Activated CD8-positive, alpha-beta memory T cell treated with anti-CD3 and anti-CD28 coated beads, Interleukin-2, amount 50 U/mL, for 4 hours (primary cell): ENCODE results near the gene RHOG.

Source experiments
- DNase-seq: peaks from one replicate; pipeline ENCODE4 v3.0.0-alpha.2; 2020

Gene RHOG

DNA sequence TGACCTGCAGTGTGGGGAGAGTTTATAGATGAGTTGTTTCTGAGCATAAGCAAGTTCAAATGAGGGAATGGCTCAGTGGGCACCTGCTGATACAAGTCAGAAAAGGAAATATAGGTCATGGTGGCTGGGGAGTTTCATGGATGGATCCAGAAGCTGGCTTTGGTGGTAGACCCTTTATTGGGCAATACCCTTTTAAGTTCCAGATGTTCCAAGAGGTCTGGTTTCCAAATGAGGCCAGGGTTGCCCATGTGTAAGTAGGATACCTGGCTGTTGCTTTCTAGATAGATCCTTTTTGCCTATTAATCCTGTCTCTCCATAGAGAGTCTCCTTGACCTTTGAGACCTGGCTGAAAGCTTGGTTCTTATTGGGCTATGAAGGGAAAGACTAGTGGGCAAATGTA, 16.9 kb upstream of the RHOG start:
- DNase-seq: no peak

DNA sequence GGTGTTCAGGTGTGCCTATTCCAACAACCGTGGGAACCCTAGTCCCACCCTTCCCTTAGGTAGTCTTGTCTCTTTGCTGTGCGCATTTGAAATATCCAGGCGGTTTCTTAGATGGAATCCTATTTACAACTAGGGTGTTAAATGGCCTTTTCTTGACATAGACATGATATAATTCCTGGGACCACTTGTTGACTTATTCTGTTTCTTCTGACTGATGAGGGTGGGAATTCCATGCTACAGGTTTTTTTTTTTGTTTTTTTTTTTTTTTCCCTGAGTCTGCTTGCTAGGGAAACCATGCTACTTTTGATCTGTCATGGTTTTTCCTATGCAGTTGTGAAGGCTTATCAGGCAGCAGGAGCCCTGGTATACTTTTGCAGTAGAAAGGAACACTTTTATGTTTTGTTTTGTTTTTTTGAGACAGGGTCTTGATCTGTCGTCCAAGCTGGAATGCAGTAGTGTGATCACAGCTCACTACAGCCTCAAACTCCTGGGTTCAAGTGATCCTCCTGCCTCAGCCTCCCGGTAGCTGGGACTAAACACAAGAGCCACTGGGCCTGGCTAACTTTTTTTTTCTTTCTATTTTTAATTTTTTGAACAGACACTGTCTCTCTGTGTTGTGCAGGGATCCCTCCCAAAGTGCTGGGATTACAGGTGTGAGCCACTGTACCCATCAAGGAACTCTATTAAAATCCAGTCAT, 16.2 kb upstream of the RHOG start:
- DNase-seq: no peak

DNA sequence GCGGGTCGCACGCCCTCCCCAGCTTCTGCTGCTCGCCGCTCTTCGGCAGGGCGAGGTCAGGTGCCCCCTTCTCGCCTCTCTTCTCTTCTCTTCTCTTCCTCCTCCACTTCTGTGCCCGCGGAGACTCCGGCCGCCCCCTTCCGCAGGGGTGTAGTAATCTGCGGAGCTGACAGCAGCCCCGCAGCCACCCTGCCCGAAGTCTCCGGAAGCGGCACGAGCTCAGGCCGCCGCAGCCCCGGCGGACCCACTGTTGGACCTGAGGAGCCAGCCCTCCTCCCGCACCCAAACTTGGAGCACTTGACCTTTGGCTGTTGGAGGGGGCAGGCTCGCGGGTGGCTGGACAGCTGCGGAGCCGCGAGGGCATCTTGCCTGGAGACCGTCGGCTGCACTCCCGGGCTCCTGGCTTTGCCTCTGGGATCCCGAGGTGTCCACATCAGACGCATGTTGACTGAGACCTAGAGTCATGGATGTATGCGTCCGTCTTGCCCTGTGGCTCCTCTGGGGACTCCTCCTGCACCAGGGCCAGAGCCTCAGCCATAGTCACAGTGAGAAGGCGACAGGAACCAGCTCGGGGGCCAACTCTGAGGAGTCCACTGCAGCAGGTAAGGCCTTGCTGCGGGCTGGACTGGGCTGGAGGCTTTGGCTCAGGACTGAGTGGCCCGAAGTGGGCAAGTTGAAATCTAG, 15.2 kb upstream of the RHOG start:
- DNase-seq: peak; percentile 39

DNA sequence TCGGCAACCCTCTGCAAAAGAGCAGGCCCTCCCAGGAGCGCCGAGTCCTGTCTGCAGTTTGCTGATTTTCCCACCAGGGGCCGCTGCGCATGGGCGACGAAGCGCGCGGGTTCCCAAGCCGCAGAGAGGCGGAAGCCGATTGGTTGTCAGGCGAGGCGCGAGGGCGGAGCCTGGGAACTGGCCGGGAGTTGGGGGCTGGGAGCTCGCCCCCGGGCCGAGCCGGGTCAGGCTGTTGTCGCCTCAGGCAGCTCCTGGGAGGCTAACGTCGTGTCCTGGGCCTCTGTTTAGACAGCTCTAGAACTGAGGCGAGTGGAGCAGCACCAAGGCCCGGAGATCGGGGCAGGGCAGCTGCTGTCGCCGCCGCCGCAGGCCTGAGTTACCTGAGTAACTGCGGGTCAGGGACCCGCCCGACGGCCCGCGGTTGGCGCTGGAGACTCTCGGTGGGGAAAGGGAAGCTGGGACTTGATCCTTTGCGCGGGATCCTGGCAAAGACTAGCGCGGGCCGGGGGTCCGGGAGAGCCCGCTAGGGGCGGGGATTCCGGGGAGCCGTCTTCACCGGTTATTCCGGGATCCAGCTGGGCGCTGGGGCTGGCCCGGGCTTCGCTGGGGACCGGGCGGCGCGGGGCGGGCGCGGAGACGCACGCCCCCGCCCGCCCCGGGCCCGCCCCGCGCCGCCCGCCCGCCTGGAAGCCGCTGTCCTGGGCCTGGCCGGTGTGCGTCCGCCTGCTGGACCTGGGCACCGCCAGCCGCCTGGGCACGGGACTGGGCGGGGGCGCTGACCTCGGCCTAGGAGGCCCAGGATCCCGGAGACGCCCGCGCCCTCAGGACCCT, 14.4 kb upstream of the RHOG start, which contains the start of gene STIM1:
Gene STIM1, plus strand, starts transcription at position 688 of the 831 bp plus-strand sequence. CDS start 607 bp downstream, outside the sequence.
- peak; percentile 98 for DNase-seq

DNA sequence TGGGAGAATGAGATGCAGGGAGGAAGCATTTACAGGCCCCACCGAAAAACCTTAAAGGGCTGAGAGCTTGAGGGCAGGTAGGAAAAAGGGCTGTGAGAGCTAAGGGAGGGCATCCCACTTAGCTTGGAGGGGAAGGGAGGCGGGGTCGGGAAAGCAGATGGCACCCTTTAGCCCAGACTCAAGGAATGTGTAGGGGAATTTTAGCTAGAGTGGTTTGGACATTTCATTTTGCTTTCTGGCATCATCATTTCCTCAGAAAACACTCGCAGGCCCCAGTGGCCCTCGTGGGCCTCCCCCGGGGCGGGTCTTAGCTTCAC, 13.9 kb upstream of the RHOG start:
- no peak for DNase-seq

DNA sequence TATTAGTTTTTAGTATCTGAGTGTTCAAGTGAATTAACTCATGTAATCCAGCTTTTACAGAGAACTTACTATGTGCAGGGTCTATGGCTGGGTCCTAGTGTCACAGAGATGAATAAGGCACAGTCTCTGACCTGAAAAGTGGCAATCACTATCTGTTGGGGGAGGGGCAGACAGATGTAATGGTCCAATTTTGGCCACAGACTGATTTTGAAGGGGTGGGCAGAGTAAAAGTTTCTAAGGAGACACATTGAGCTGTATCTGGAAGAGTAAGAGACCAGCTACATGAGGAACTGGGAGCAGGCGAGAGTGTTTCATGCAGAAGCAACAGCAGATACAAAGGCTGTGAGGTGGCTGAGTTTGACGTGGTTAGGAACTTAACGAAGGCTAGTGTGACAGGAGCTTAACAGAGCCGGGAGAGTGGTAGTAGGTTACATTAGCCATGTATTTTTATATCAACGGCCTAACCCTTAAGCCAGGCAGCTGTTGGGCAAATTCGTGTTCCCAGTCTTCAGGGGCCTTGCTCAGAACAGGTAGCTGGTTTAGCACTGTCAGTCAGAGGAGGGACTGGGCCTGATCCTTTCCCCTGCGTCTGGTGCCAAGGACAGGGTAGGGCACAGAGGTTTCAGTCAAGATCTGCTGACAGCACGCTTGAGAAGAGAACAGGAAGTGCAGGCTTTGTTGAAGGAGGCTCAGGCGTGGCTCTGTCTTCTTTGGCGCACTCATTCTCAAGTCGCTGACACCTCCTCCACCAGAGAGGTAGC, 13.3 kb upstream of the RHOG start:
- DNase-seq: peak; percentile 52

DNA sequence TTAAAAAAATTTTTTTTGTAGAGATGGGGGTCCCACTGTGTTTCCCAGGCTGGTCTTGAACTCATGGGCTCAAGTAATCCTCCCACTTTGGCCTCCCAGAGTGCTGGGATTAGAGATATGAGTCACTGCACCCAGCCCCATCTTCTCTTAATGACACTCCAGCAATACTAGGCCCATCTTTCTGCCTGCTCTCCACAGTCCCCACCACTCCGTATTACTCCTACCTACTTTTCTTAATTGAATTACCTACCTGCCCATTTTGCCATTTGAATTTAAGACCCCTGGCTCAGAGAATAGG, 12.7 kb upstream of the RHOG start:
- DNase-seq: no peak

DNA sequence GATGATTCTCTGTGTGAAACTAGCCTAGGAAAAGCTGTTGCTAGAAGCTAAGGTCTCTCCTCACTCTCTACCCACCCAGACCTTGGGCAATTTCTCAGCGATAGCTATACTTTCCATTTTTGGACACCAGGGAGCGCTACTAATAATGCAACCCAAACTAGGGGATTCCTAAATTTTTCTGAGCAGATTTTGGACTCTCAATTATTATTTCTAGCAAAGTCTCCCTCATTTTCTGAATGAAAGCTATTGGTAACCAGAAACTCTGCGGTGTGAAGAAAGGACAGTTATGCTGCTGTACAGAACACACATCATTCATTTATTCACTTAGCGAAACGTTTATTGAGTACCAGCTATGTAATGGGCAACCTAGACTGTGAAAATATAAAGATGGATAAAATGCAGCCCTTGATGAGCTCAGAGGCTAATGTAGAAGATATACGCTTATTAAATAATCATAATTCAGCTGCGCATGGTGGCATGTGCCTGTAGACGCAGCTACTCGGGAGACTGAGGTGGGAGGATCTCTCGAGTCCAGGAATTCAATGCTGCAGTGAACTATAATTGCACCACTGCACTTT, 8.6 kb upstream of the RHOG start:
- peak; percentile 50 for DNase-seq

DNA sequence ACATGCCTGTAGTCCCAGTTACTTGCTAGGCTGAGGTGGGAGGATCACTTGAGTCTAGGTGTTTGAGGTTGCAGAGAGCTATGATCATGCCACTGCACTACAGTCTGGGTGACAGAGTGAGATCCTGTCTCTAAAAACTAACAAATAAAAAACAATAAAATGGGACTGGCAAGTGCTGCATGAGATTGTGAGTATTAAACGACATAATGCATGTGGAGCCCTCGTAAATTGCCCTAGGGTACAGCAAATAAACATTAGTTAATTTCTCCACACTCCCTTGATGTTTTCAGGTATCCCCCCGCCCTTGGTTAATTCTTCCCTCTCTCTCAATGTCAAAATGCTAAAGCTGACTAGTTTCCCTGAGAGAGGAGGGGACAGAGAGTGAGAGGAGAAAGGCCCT, 4.9 kb upstream of the RHOG start:
- no peak for DNase-seq

DNA sequence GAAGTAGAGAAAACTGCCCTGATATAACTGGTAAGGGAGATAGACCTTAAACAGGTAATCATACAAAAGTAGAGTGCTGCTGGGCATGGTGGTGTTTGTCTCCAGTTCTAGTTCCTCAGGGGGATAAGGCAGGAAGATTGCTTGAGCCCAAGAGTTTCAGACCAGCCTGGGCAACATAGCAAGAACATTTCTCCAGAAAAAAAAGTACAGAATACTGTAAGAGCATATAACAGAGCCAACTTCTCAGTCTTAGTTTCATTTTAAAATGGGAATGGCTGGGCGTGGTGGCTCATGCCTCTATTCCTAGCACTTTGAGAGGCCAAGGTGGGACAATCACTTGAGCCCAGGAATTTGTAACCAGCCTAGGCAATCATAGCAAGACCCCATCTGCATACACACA, 4.5 kb upstream of the RHOG start:
- DNase-seq: no peak

DNA sequence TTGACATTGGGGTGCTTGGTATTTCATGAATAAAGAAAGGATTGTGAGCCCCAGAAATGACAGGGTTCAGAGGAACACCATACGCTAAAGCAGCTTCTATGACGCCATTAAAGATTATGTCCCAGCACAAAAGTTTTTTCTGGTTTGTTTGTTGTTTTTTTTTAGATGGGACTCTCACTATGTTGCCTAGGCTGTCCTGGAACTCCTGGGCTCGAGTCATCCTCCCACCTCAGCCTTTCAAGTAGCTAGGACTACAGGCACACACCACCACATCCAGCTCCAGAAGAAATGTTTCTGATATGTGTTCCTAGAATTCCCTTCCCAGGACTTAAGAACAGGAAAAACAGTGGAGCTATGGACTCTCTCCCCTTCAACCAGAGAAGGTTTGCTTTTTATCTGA, 2.6 kb upstream of the RHOG start:
- no peak for DNase-seq

DNA sequence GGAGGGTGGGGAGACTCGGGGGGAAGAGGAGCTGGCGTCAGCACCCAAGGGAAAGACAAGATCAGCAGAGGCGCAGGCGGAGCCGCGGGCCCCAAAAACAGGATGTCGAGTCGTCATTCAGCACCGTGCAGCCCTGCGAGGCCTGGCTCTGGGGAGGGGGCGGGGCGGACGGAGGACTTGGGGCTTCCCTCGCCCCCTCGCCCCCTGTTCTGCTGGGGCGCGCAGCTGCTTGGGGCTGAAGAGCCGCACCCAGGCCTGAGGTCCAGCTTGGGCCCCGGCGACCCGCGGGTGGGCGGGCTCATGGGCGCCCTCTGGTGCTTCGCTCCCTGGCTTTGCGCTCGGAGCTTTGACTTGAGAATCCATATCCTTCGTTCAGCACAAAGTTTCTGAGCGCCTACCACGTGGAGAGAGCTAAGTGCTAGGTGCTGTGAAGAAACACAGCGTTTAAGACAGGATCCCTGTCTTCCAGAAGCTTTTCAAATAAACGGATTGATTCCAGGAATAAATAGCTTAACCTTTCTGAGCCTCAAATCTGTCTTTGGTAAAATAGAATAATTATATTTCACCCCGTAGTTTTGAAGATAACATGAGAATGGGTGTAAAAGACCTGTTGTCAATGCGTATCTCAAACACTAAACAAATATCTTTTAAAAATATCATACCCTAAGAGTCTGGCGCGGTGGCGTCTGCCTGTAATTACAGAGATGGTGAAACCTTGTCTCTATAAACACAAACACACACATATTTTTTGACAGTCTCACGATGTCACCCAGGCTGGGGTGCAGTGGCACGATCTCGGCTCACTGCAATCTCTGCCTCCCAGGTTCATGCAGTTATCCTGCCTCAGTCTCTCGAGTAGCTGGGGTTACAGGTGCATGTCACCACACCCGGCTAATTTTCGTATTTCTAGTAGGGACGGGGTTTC, 929 bp upstream of the RHOG start:
- no peak for DNase-seq

DNA sequence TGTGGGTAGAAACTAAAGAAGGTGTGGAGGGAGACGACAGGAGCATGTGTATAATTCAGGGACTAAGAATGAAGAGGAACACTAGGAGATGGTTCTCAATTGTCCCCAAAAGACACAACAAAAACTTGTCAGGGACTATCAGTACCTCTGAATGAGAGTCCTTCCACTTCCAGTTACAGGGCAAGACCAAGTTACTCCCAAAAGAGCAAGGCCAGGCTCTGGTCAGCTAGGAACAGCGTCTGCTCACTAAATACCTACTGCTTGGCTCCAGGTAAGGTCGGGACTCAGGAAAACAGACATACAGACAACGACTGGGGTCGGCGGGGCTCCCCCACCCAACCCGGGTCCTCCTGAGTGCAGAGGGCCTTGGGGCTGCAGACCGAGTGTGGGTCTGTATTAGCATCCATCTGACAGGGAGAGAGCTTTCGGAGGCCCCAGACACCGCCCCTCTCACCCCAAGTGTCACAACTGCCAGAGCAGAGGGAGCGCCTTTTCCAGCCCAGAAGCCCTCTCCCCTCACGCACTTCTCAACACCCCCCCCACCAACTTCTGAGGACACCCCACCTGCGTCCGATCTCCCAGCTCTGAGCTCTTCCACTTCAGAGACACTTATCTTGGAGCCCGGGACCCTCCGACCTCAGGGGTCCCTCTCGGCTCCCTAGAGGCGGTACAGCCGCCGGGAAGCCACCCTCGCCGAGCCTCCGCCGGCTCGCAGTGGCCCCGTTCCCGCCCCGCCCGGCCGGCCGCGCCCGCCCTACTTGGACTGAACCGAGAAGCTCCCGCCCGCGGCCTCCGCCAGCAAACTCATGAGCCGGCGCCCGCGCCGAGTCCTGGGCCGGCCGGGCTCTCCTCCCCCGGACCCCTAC, 522 bp downstream of the RHOG start:
- peak; percentile 41 for DNase-seq

DNA sequence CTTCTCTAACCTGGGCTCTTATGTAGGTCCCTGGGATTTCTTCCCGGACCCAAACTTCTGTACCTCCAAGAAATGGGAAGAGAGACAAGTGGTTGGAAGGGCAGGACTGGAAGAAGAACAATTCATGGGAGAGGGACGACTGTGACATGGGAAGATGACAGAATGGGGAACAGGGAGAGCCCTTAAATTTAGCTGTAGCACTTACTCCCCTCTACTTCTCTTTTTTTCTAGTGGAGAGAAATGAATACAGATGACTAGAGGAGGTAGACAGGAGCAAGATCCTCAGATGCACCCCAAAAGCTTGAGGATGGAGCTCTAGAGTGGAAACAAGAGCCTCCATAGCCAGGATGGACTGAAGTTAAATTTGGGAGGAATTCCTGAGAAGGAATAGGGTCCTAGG, 2.3 kb downstream of the RHOG start:
- DNase-seq: no peak

DNA sequence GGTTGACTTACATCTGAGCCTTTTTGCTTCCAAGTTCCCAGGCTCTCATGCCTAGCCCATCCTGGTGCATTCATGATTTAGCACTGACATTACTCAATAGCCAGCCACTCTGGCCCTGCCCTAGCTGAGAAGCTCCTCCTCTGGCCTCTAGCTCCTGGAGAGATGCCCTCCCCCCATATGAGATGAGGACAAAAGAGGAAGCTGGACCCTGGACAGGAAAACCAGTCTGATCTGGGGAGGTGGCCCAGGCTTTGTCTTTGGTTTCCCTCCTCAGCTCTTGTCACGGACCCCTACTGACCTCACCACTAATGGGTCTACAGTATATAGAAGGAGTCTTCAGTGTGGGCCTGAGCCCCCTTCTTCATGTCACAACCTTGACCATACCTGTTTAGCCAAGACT, 3.0 kb downstream of the RHOG start:
- DNase-seq: no peak

DNA sequence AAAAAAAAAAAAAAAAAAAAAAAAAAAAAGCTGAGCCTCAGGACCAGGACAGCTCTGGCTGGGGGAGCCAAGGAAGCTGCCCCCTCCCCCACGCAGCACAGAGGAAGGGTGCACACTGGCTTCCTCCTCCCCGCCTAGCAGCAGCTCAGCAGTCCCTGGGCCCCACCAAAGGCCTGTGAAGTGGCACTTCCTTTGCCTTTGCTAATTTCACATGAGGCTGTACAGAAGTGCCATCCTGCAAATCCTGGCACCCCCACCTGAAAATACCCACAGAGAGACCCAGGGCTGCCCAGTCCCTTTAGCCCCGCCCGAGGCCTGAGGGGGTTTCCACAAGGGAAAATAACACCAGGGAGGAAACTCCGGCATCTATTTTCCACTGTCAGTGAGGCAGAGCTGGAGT, 3.9 kb downstream of the RHOG start:
- peak; percentile 54 for DNase-seq

DNA sequence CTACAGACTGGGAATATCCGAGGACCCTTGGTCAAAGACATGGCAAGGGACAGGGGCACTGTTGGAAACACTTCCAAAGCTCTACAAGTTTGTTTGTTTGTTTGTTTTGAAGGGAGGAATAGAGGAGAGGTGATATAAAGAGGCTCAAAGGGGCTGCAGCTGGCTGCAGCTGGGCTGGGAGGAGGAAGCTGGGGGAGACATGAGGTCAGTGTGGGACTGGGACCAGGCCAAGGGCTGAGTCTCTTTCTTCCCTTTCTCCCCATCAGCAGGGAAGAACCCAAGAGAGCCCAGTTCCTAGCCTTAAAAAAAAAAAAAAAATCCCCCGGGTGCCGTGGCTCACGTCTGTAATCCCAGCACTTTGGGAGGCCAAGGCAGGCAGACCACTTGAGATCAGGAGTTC, 5.0 kb downstream of the RHOG start:
- no peak for DNase-seq

DNA sequence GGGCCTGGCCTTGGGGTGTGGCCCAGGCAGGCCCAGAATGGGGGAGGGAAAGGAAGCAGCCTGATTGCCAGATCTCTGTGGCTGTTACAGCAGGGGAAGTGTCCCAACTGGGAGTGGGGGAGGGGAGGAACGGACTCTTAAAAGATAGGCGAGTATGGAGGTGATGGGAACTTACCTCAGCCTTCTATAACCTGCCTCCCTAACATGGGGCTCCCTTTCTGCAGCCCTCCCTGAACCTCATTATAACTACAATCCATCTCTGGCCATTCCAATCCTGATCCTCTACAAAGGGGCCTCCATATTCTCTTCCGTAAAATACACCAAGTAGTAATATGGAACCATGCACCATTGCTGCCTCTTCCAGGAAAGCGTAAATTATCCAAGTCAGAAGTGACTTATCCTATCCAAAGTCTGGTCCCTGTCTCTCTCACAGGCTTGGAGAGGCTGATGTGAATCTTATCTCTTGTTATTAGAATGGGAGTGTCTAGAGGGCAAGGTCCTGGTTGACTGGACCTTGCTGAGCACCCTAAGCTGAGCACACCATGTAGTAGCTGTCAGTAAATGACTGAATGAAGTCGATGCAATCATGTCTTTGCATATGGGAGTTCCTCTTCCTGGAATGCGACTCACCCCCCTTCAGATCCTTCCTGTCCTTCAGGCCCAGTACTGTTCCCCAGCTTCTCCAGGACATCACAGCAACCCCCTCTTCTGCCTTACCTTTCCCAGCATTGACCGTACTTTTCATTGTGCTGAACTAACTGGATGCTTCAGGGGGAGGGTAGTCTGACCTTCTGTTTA, 5.9 kb downstream of the RHOG start:
- no peak for DNase-seq

DNA sequence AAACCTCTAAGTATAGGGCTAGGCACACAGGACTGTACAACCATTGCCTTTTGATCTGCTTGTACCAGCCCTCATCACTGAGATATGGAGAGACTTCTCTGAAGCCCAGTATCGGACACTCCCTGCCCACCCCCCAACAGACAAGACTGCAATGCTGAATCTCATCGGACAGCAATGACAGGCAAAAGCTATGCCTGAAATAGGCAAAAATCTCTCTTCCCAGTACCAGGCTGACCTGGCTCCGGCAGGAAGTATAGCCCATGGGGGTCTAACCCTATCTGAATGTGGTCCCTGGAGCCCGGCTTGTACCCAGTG, 6.5 kb downstream of the RHOG start:
- no peak for DNase-seq

DNA sequence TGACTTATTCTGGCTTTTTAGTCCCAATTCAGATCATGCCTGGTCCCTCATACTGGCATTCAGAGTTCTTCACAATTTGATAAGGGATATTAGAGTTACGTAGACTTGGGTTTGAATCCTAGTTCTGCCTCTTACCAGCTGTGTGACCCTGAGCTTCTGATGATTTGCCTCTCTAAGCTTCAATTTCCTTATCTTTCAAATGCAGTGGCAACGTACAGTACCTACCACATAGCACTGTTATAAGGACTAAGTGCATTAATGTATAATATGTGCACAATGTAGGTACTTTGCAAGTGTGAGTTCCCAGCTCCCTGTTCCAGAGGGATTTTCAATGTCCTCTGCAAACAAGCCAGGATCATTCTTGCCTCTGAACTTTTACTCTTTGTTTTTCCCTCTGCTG, 7.3 kb downstream of the RHOG start:
- no peak for DNase-seq
